GM12875 (cell line): ENCODE measurements around the gene VAX1.
A peak's percentile ranks its signal among the peaks of the same experiment; 100 is the strongest.

Experiments
- H3K4me3 ChIP-seq: one replicate; pipeline ENCODE4 v1.5.1; 2011; ENCODE audit warnings: low read depth, low read length, control low read depth
- CTCF ChIP-seq: IDR thresholded peaks from 2 replicates; pipeline ENCODE4 v1.5.1; 2011; ENCODE audit warnings: low read depth, mild to moderate bottlenecking, control low read depth, inconsistent platforms, low read length, moderate library complexity, borderline replicate concordance; ENCODE audit not compliant: insufficient read depth

VAX1 gene

GRCh38 chr10:117167346-117167788, 29.3 kb upstream of the VAX1 start:
- no peak overlapping the region for H3K4me3 ChIP-seq
- TF ChIP-seq CTCF = no peak

- no peak for TF ChIP-seq CTCF
- H3K4me3 ChIP-seq = no peak overlapping the region
Observed at GRCh38 chr10:117166418-117167345, 28.6 kb upstream of the VAX1 start.

GRCh38 chr10:117165538-117166417, 27.7 kb upstream of the VAX1 start:
- no peak overlapping the region for H3K4me3 ChIP-seq
- TF ChIP-seq CTCF = peak; percentile 28; the same call in 1 of the 2 replicates

GRCh38 chr10:117164592-117165537, 26.8 kb upstream of the VAX1 start:
- H3K4me3 ChIP-seq = no peak overlapping the region
- TF ChIP-seq CTCF = no peak

GRCh38 chr10:117163954-117164548, 26.0 kb upstream of the VAX1 start:
- TF ChIP-seq CTCF = no peak
- H3K4me3 ChIP-seq = no peak overlapping the region

GRCh38 chr10:117163061-117163953, 25.2 kb upstream of the VAX1 start:
- no peak for TF ChIP-seq CTCF
- H3K4me3 ChIP-seq = no peak overlapping the region
